Activated CD4-positive, alpha-beta T cell treated with anti-CD3 and anti-CD28 coated beads for 48 hours (primary cell): ENCODE results near the gene KIAA0825.

Source experiments
- DNase-seq: peaks from one replicate; pipeline ENCODE4 v3.0.0-alpha.2; 2020

The KIAA0825 gene

GRCh38 chr5:94309141-94309540 is 309.3 kb downstream of the KIAA0825 start:
- no peak for DNase-seq

GRCh38 chr5:94308442-94308841 is 310.0 kb downstream of the KIAA0825 start:
- DNase-seq = no peak

GRCh38 chr5:94304146-94304545 is 314.3 kb downstream of the KIAA0825 start:
- DNase-seq = no peak

- DNase-seq = no peak
Measured at GRCh38 chr5:94288937-94289336, 329.5 kb downstream of the KIAA0825 start.

- no peak for DNase-seq
Measured at GRCh38 chr5:94285984-94286383, 332.4 kb downstream of the KIAA0825 start.

GRCh38 chr5:94283093-94283492 is 335.3 kb downstream of the KIAA0825 start:
- no peak for DNase-seq

- DNase-seq = no peak
Measured at GRCh38 chr5:94281236-94281801, 337.1 kb downstream of the KIAA0825 start.

- DNase-seq = no peak
Measured at GRCh38 chr5:94276751-94277150, 341.7 kb downstream of the KIAA0825 start.

GRCh38 chr5:94276048-94276447 is 342.4 kb downstream of the KIAA0825 start:
- DNase-seq = no peak

GRCh38 chr5:94274707-94275106 is 343.7 kb downstream of the KIAA0825 start:
- DNase-seq = no peak

- DNase-seq = no peak
Measured at GRCh38 chr5:94268226-94268625, 350.2 kb downstream of the KIAA0825 start.

GRCh38 chr5:94267350-94267899 is 351.0 kb downstream of the KIAA0825 start:
- DNase-seq = no peak

- no peak for DNase-seq
Measured at GRCh38 chr5:94266170-94266569, 352.2 kb downstream of the KIAA0825 start.

GRCh38 chr5:94263068-94263467 is 355.3 kb downstream of the KIAA0825 start:
- no peak for DNase-seq

- no peak for DNase-seq
Measured at GRCh38 chr5:94260096-94260495, 358.3 kb downstream of the KIAA0825 start.

GRCh38 chr5:94254214-94254613 is 364.2 kb downstream of the KIAA0825 start:
- no peak for DNase-seq

GRCh38 chr5:94250985-94251384 is 367.4 kb downstream of the KIAA0825 start:
- DNase-seq = no peak

GRCh38 chr5:94249430-94249829 is 369.0 kb downstream of the KIAA0825 start:
- no peak for DNase-seq

GRCh38 chr5:94248175-94248875 is 370.1 kb downstream of the KIAA0825 start:
- DNase-seq = no peak

- DNase-seq = peak; percentile 7
Measured at GRCh38 chr5:94245608-94246007, 372.8 kb downstream of the KIAA0825 start.

- DNase-seq = no peak
Measured at GRCh38 chr5:94244921-94245320, 373.5 kb downstream of the KIAA0825 start.

GRCh38 chr5:94243612-94244011 is 374.8 kb downstream of the KIAA0825 start:
- no peak for DNase-seq

- DNase-seq = no peak
Measured at GRCh38 chr5:94240993-94241651, 377.3 kb downstream of the KIAA0825 start.

GRCh38 chr5:94240596-94240992 is 377.8 kb downstream of the KIAA0825 start:
- DNase-seq = no peak
